AML-193 (cell line): ENCODE results near the gene SMYD1.
"Not testable (repeated sequence)": the region's sequence is repeated elsewhere in the genome, so short reads cannot be mapped to it uniquely, and the experiment has no call there.

Source experiments
- DNase-seq, 2 experiments: peaks; one replicate each; lab custom pipeline; 2025; lab: John Stamatoyannopoulos, UW

Gene SMYD1

DNA sequence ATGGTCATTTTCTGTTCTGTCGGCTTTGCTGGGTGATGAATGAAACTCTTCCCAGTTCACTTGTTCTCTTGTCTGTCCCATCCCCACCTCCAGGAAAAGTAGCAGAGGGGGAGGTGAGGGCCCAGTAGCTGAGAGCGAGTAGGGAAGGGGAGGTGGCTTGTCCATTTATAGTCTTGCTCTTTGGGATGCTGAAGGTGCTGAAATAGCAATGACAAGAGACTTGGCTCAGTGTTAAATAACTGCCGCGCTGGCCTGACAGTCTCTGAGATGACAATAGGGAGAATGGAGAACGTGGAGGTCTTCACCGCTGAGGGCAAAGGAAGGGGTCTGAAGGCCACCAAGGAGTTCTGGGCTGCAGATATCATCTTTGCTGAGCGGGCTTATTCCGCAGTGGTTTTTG lies at the start of gene SMYD1:
TSS of gene SMYD1 (plus strand) at position 228 of the 400 bp plus-strand sequence. CDS start at position 268, 40 bp downstream.
- DNase-seq: no peak

GRCh38 chr2:88018077-88018805 lies 49.4 kb upstream of the SMYD1 start:
- DNase-seq: not testable (repeated sequence)

DNA sequence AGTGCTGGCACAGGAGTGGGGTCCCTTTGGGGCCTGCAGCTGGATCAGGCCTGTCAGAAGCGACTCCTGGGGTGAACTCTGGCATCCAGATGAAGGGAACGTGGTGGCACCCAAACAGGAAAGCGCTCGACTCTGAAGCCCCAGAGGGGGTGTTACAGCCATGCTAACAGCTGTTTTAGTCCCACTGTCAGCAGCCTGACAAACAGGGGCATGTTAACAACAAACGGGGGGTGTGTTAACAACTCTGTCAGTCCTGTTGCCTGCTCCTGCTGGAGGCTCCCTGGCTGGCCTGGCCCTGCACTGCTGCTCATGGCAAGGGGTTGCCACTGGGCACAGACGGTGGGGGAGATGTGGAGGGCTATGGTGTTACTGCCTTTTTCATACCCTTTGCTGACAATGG lies 48.7 kb upstream of the SMYD1 start:
- no peak for DNase-seq

DNA sequence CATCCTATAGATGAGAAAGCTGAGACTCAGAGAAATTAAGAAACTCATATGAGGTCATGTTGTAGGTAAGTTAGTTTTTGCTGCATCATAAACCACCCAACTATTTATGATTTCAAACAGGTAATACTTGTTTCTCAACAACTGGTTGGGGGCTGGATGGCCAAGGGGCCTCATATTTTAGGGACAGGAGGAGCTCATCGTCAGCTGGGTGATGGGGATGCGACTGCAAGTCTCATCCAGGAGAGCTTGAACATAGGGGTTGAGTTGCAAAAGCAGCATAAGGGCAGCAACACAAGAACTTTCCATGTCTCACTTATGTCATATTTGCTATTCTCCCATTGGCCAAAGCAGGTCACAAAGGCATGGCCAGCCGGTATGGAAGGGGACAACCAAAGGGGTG lies 47.6 kb upstream of the SMYD1 start:
- DNase-seq: no peak

DNA sequence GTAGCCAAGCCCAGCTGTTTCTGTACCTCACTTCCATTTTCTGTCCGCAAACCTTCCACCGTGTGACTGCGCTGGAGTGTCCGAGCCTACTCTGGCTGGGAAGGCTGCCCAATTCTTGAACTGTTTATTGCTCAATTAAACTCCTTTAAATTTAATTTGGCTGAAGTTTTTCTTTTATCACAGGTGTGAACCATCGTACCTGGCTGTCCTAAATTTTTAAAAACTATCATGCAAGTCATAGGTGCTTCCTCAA lies 45.0 kb upstream of the SMYD1 start:
- no peak for DNase-seq

- DNase-seq: no peak
These were observed 43.1 kb upstream of the SMYD1 start for GRCh38 chr2:88024509-88024908.

- DNase-seq: peak; percentile 26 to 37
These were observed 39.8 kb upstream of the SMYD1 start for GRCh38 chr2:88027697-88028389.

DNA sequence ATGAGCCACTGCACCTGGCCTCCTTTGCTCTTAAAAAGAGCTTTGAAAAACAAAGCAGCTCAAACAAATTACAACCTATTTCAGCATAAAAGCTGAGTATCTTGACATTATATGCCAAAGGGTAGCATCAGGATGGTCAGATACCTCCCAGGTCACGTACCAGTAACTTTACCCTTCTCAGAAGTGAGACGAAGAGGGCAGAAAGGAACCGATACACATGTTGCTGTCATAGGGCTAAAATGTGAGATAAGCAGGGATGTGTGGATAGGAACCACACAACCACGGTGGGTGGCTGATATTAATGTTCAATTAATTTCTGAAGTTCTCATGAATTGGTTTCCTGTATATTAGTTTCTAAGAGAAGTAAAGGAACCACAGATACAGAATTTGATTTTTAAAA lies 38.7 kb upstream of the SMYD1 start:
- DNase-seq: no peak

GRCh38 chr2:88032070-88032702 lies 35.4 kb upstream of the SMYD1 start:
- DNase-seq: no peak

DNA sequence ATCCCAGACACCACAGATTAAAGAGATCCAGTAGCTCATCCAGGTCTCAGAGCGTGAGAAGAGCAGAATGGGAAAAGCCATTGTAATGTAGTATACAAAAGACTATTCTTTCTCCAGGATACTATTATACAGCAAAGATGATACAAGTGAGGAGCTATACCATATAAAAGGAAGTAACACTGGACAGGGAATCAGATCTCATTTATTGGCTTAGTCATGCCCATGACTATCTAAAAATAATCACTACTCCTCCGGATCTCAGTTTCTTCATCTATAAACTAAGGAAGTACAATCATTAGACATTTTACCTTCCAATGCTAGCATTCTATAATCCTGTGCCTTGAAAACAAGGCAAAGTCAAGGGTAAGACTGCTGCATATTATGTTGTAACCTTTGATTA lies 31.4 kb upstream of the SMYD1 start:
- no peak for DNase-seq

- peak; percentile 29 to 43 for DNase-seq
These were observed 31.0 kb upstream of the SMYD1 start for GRCh38 chr2:88036606-88037005.

DNA sequence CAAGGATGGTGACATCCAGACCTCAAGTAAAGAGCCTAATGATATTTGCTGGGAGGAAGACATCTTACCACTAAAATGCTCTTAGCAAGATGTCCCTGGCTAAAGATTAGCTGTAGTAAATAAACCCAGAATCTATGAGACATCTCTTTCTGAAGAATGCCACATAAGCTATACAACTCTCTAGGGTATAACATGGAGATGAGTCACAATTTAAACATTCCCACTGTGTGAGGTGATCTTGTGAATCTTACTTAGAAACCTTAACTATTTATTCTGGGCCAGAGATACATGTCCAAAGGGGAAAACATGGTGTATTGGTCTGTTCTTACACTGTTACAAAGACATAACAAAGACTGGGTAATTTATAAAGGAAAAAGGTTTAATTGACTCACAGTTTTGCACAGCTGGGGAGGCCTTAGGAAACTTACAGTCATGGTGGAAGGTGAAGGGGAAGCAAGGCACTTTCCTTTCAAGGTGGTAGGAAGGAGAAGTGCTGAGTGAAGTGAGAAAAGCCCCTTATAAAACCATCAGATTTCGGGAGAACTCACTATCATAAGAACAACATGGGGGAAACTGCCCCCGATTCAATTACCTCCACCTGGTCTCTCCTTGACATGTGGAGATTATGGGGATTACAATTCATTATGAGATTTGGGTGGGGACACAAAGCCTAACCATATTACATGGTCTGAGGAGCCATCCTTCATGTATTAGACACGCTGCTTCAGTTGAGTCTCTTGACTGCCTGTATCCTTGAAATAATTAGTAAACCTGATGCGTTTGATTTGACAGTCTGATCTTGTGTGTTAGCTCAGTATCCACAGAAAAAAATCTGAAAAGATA lies 29.1 kb upstream of the SMYD1 start:
- no peak for DNase-seq

DNA sequence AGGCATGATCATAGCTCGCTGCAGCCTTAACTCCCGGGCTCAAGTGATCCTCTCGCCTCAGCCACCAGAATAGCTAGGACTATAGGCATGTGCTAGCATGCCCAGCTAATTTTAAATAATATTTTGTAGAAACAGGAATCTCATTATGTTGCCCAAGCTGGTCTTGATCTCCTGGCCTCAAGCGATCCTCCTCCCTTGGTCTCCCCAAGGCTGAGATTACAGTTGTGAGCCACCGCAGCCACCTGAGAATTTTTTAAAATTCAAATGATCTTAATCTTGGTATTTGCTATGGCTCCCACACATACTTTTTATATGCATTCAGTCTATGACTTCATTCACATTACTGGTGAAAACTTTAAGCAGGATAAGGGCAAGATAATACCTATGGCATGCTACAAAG lies 25.1 kb upstream of the SMYD1 start:
- no peak for DNase-seq

- not testable (repeated sequence) for DNase-seq
These were observed 22.1 kb upstream of the SMYD1 start for GRCh38 chr2:88045561-88045960.

DNA sequence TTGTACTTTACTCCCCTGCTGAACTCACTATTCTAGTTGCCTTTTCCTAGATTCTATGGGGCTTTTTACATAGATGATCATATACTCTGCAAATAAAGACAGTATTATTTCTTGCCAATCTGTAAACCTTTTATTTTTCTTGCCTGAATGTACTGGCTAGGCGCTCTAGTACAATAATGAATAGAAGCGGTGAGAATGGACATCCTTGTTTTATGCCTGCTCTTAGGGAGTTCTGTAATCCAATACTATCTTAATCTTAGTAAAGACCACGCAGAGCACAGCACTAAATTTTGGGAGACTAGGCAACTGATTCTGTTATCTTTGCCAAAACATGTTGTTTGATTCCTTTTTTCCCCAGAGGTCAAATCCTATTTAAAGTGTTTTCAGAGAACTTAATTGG lies 19.1 kb upstream of the SMYD1 start:
- no peak for DNase-seq

- no peak for DNase-seq
These were observed 18.0 kb upstream of the SMYD1 start for GRCh38 chr2:88049622-88050021.

- DNase-seq: no peak
These were observed 15.8 kb upstream of the SMYD1 start for GRCh38 chr2:88051792-88052191.

- DNase-seq: peak; percentile 29 to 51
These were observed 14.3 kb upstream of the SMYD1 start for GRCh38 chr2:88053296-88053695.

DNA sequence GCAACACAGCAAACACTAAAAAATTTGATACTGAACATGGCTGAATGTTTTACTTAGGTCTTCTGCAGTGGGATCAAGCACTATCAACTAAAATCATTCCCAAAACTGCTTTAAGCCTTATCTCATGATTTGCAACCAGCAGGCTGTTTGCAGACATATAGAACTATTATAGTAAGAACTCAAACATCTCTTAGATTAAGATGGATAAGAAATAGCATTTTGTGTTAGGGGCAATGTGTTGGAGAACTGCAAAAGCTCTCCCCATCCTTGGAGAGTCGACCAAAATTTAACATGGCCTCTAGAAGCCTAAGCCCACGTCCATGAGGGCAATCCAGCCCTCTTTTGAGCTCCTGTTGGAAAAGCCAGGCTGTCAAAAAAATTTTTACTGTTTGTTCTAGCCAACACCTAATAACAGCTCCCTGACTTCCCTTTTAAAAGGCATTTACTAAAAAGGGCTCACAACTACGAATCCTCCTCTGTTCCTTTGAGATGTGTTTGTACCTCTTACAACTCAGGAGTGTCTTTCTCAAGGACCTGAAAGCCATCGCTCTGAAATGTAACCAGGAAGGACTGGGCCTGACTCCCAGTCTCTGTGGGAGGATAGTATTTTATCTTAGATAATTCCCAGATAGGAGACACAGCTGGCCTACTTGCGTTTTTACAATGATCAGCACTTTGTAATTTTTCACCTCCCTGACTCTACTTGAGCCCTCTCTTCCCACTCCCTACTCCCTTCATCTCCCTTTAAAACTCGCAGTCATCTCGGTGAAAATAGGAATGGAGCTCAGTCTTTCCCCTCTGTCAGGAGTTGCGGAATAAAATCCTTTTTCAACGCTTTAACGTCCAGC lies 13.5 kb upstream of the SMYD1 start:
- DNase-seq: no peak

DNA sequence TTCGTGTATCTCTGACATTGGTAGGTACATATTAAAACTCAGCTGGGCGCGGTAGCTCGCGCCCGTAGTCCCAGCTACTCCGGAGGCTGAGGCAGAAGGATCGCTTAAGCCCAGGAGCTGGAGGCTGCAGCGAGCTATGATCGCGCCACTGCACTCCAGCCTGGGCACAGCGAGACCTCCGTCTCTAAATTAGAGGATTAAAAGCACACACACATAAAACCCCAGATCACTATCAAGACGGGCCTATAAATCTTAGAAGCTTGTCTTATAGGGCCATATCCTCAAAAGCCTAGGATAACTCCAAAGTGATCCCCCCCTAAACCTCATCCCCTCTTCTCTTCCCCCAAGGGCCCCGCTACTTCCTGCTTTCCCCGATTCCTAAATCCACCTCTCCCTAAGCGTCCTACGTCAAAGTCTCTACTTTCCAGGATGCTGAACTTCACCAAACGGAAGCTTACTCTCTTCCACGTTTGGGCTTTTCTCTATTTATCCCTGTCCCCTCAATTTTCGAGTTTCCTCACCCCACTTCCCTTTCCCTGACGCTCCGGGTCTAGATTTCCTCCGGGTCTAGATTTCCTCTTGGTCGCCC lies 12.7 kb upstream of the SMYD1 start:
- DNase-seq: peak in 1 of 2 experiments; percentile 38
